SHP77 (cell line): ENCODE measurements around the gene PHOX2A.
"Not testable (repeated sequence)": the region's sequence is repeated elsewhere in the genome, so short reads cannot be mapped to it uniquely, and the experiment has no call there.

Experiments
- DNase-seq, 2 experiments: peaks; one replicate each; lab custom pipeline; 2025; lab: John Stamatoyannopoulos, UW

The PHOX2A gene

DNA sequence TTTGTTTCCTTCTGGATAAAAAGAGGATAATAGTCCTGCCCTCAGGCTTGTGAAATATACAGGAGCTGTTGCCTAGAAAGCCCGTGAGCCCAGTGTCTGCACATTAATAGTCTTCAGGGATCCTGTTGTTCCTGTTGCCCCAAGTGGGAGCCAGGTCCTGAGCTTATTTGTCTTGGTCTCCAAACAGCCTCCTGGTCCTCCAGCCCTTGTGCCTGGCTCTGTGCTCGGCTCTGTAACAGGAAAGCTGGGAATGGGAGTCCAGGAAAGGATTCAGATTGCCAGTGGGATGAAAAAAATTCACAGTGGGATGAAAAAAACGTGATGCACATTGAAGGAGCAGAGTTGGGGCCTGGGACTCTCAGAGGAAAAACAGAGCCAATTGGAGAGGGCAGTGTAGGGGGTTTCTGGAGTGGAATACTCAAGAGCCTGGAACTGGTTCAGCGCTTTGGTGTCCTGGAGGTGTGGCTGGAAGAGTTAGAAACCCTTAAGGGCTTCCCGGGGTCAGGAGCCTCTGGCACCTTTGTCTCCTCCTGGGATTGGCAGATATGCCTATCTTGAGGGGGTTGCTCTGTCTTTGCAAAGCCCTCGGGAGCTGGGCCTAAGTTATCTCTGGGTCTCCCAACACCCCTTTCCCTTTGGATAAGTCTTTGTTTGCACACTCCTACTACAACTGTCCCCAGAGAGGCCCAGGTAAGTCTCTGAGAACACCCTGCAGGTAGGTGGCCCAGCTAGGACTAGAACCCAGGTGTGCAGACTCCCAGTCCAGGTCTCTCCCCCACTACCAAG is 21.7 kb downstream of the PHOX2A start:
- no peak for DNase-seq

GRCh38 chr11:72221386-72222075 is 22.4 kb downstream of the PHOX2A start:
- no peak for DNase-seq

- no peak for DNase-seq
These were observed 23.1 kb downstream of the PHOX2A start for GRCh38 chr11:72220696-72221363.

DNA sequence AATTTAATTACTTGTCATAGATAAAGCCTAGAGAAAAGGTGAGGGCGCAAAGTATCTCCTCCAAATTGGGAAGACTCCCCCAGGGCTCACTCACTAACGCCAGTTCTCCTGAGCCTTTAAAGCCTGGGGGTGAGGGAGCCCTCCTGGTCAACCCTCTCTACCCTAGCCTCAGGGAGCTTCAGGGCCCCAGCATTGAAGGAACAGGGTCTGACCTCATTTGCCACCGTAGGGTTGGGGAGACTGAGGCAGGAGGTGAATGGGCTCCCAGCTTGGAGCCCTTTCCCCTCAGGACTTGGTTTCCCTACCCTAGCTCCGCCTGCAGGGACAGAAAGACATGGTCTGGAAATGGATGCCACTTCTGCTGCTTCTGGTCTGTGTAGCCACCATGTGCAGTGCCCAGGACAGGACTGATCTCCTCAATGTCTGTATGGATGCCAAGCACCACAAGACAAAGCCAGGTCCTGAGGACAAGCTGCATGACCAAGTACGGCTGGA is 25.7 kb downstream of the PHOX2A start:
- no peak for DNase-seq

DNA sequence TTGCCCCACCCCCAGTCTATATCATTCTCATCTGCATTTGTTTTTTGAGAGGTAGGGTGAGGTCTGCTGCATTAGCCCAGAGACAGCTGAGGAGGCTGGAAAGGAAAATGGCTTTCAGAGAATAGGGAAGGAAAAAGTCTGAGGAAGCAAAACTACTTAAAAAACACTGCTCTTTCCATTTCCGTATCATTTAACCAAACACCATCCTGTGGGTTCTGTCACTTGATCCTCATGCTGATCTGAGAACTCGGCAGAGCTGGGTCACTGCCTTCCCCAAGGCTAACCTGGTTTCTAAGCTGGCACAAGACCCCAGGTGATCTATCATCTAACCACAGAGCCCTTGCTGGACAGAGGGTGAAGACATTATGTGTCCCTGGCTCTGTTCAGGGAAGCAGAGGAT is 26.1 kb downstream of the PHOX2A start:
- no peak for DNase-seq

GRCh38 chr11:72216638-72217037 is 27.3 kb downstream of the PHOX2A start, which contains the start of gene FOLR2:
Gene FOLR2 (plus strand): TSS chr11:72216794. CDS start chr11:72218585, 1,791 bp downstream.
- no peak for DNase-seq

GRCh38 chr11:72209101-72209500 is 34.9 kb downstream of the PHOX2A start:
- DNase-seq, result no peak

GRCh38 chr11:72208281-72208680 is 35.7 kb downstream of the PHOX2A start:
- no peak for DNase-seq

DNA sequence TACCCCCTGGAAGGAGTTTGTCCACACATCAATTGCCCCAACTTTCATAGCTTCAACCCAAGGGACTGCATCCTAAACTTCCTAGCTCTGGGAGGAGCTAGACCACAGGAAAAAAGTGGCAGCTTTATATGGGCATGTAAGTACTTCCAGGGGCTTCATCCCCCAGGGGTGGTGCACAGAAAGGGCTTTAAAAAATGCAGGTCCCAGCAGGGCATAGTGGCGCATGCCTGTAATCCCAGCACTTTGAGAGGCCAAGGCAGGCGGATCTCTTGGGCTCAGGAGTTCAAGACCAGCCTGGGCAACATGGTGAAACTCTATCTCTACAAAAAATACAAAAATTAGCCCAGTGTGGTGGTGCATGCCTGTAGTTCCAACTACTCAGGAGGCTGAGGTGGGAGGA is 37.2 kb downstream of the PHOX2A start:
- DNase-seq, result not testable (repeated sequence)

DNA sequence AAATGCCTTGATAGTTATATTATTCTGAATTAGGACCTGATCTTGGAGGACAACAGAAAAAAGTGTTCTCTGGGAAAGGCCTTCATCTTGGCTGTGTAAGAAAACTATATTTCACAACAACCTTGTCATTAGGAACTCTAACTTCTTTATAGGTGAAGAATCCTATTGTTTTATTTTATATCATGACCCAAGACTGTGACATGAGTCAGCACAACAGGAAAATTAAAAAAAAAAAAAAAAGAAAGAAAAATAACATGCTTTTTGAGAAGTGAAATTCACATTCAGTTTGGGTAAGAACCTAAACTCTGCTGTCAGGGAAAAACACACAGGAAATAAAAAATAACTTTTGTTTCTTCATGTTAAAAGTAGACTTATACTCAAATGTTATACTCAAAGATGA is 39.1 kb downstream of the PHOX2A start:
- no peak for DNase-seq

DNA sequence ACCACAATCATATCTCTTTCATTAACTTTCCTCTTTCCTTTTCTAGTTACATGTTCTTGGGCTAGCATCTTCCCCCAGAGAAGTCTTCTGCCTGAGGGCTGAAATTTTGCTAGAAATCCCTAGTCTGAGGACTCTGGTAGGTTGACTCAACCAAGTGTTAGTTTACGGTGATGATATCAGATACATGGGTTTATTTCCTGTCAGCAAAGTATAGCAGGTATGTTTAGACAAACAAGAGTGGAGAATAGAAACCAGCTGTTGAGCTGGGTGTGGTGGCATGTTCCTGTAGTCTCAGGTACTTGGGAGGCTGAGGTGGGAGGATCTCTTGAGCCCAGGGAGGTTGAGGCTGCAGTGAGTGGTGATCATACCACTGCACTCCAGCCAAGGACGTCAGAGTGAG is 40.8 kb downstream of the PHOX2A start:
- DNase-seq, result no peak

GRCh38 chr11:72202571-72202970 is 41.4 kb downstream of the PHOX2A start:
- no peak for DNase-seq

GRCh38 chr11:72201445-72201844 is 42.5 kb downstream of the PHOX2A start:
- not testable (repeated sequence) for DNase-seq

GRCh38 chr11:72195518-72196270 is 48.3 kb downstream of the PHOX2A start:
- DNase-seq, result no peak

- DNase-seq, result no peak
These were observed 52.0 kb downstream of the PHOX2A start, which contains the start of gene FOLR1 for GRCh38 chr11:72191961-72192381. Gene FOLR1 (plus strand): TSS chr11:72192140. CDS start chr11:72192174, 34 bp downstream.

DNA sequence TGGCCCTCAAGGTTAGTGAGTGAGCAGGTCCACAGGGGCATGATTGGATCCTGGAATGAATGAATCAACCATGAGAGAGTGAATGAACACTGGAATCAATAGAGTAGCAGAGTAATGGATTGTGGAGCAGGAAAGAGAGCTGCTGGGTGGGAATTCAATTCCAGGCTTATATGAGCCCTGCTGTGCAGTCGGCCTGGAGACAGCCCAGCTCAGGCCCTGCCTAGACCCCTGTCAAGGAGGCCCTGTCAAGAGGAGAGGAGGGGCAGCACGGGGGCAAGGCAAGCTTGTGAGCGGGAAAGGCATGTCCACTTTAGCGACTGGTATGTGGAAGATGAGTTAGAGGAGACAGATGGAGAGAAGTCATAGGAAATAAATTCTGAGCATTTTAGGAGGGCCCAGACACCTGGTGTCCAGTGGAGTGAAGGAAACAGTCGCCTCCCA is 53.3 kb downstream of the PHOX2A start:
- no peak for DNase-seq

DNA sequence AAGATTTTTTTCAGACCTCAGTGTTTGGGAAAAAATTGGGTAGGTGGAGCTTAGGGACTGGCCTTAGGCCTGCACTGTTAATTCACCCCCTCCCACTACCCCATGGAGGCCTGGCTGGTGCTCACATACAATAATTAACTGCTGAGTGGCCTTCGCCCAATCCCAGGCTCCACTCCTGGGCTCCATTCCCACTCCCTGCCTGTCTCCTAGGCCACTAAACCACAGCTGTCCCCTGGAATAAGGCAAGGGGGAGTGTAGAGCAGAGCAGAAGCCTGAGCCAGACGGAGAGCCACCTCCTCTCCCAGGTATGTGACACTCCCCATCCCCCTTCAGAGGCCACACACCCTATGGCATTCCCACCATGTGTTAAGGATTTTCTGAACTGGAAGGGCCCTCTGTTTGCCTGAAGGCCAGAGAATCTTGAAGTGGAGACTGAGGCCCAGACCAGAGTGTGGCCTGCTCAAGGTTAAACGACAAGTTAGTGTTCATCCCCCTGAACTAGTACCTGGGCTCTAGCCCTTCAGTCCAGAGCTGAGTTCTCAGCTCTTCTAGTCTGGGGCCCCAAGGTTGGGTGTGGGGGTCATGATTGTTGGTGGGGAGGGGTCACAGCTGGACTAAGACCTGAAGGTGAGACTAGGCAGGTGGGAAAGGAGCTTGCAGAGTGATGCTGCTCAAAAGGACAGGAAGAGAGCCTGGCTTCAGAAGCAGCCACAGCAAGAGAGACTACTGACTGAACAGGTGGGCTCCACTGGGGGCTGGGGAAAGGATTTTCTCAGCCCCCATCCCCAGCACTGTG is 54.3 kb downstream of the PHOX2A start:
- no peak for DNase-seq
